Neural cell (in vitro differentiated cells): Measurements from ENCODE around the gene CRK. TPM values are rescaled to one million over a fixed set of nuclear protein-coding genes. Genes with fewer than 3 reads are reported as not detected.

Source experiments
- H2AFZ ChIP-seq: fragments of 200-600, 300-800 bp; sonication (generic), shearing (Covaris generic); 2 replicates; pipeline ENCODE4 v1.6.0; 2014; ENCODE audit warnings: low read depth, mild to moderate bottlenecking, antibody characterized with exemption, low read length, moderate library complexity
- H3F3A ChIP-seq: fragments of 200-600 bp; shearing (Covaris generic); 2 replicates; pipeline ENCODE4 v1.6.1; 2016; ENCODE audit warnings: mild to moderate bottlenecking, moderate library complexity, mixed read lengths, antibody characterized with exemption, low read length; ENCODE audit not compliant: insufficient read depth, poor library complexity, severe bottlenecking
- H3K27ac ChIP-seq: fragments of 200-600, 300-800 bp; sonication (generic), shearing (Covaris generic); 2 replicates; pipeline ENCODE4 v1.5.1; 2014; ENCODE audit warnings: mild to moderate bottlenecking, low read length, moderate library complexity
- H3K27me3 ChIP-seq: fragments of 300-800, 200-600 bp; sonication (generic), shearing (Covaris generic); 2 replicates; pipeline ENCODE4 v1.6.0; 2014; ENCODE audit warnings: mild to moderate bottlenecking, low read depth, low read length, moderate library complexity; ENCODE audit not compliant: insufficient read depth
- H3K36me3 ChIP-seq: fragments of 300-800, 200-600 bp; sonication (generic), shearing (Covaris generic); 2 replicates; pipeline ENCODE4 v1.5.1; 2014; ENCODE audit warnings: mild to moderate bottlenecking, antibody characterized with exemption, low read length, moderate library complexity; ENCODE audit not compliant: insufficient read depth
- H3K4me2 ChIP-seq: fragments of 300-800, 200-600 bp; sonication (generic), shearing (Covaris generic); 2 replicates; pipeline ENCODE4 v1.6.0; 2014; ENCODE audit warnings: mild to moderate bottlenecking, low read length
- H3K4me3 ChIP-seq: fragments of 300-800, 200-600 bp; sonication (generic), shearing (Covaris generic); 2 replicates; pipeline ENCODE4 v1.5.1; 2014; ENCODE audit warnings: mild to moderate bottlenecking, low read length, moderate library complexity
- H3K79me2 ChIP-seq: fragments of 200-600 bp; shearing (Covaris generic); replicated peaks from 2 replicates; pipeline ENCODE4 v1.6.0; 2014; ENCODE audit warnings: mild to moderate bottlenecking, low read length, moderate library complexity; ENCODE audit not compliant: insufficient read depth
- H3K9ac ChIP-seq: fragments of 300-800, 200-600 bp; sonication (generic), shearing (Covaris generic); 2 replicates; pipeline ENCODE4 v1.6.1; 2016; ENCODE audit warnings: mild to moderate bottlenecking, low read length, mixed read lengths
- H3K9me2 ChIP-seq: fragments of 200-600 bp; shearing (Covaris generic); 2 replicates; pipeline ENCODE4 v1.6.1; 2016; ENCODE audit warnings: mild to moderate bottlenecking, low read length, mixed read lengths; ENCODE audit not compliant: insufficient read depth
- H3K9me3 ChIP-seq: fragments of 200-600, 300-800 bp; sonication (generic), shearing (Covaris generic); 2 replicates; pipeline ENCODE4 v1.6.1; 2016; ENCODE audit warnings: mild to moderate bottlenecking, mixed run types, low read length, moderate library complexity, mixed read lengths
- H4K20me1 ChIP-seq: fragments of 200-600 bp; shearing (Covaris generic); 2 replicates; pipeline ENCODE4 v1.6.1; 2016; ENCODE audit warnings: mild to moderate bottlenecking, mixed run types; ENCODE audit not compliant: insufficient read depth
- EP300 ChIP-seq: fragments of 450-650 bp; conservative IDR thresholded peaks from 2 replicates; pipeline ENCODE4 v1.6.1; 2014; ENCODE audit warnings: antibody characterized with exemption, mild to moderate bottlenecking, moderate library complexity; ENCODE audit not compliant: poor library complexity, severe bottlenecking
- EZH2 ChIP-seq: fragments of 200-600, 300-800 bp; shearing (Covaris generic), sonication (generic); IDR thresholded peaks from 2 replicates; pipeline ENCODE4 v1.6.1; 2014; ENCODE audit warnings: antibody characterized with exemption, low read length, borderline replicate concordance, mild to moderate bottlenecking; ENCODE audit not compliant: insufficient read depth, poor library complexity, severe bottlenecking
- MXI1 ChIP-seq: fragments of 450-650 bp; conservative IDR thresholded peaks from 2 replicates; pipeline ENCODE4 v1.6.1; 2014; ENCODE audit warnings: antibody characterized with exemption, mild to moderate bottlenecking; ENCODE audit not compliant: poor library complexity, severe bottlenecking
- POLR2AphosphoS5 ChIP-seq: IDR thresholded peaks from 2 replicates; pipeline ENCODE4 v1.6.1; 2012
- RAD21 ChIP-seq: fragments of 450-650 bp; conservative IDR thresholded peaks from 2 replicates; pipeline ENCODE4 v1.6.1; 2014; ENCODE audit warnings: antibody characterized with exemption, mild to moderate bottlenecking, moderate library complexity
- REST ChIP-seq: IDR thresholded peaks from 2 replicates; pipeline ENCODE4 v1.6.1; 2012; ENCODE audit warnings: borderline replicate concordance
- SMC3 ChIP-seq: fragments of 450-650 bp; conservative IDR thresholded peaks from 2 replicates; pipeline ENCODE4 v1.6.1; 2014; ENCODE audit warnings: antibody characterized with exemption, mild to moderate bottlenecking, moderate library complexity; ENCODE audit not compliant: poor library complexity
- TAF1 ChIP-seq: IDR thresholded peaks from 2 replicates; pipeline ENCODE4 v1.6.1; 2012; ENCODE audit warnings: low read depth
- polyA minus RNA-seq: library from RNA; depleted of rRNA, polyadenylated mRNA; stranded (reverse); fragments of >200 nt; gene quantifications from 2 replicates; pipeline ENCODE4 v1.2.3, GENCODE V29; 2014
- polyA plus RNA-seq: library from polyadenylated mRNA; depleted of rRNA; stranded (reverse); fragments of >200 nt; gene quantifications from 2 replicates; pipeline ENCODE4 v1.2.3, GENCODE V29; 2014
- TF ChIP-seq, protein P1 (sequence below): fragments of 450-650 bp; IDR thresholded peaks from 2 replicates; pipeline ENCODE4 v1.5.1; 2014; ENCODE audit warnings: antibody characterized with exemption, mild to moderate bottlenecking, moderate library complexity; ENCODE audit not compliant: poor library complexity, severe bottlenecking

The CRK gene
- 105 and 111 TPM in 2 replicates for polyA plus RNA-seq
- polyA minus RNA-seq: 111 and 115 TPM in 2 replicates

DNA sequence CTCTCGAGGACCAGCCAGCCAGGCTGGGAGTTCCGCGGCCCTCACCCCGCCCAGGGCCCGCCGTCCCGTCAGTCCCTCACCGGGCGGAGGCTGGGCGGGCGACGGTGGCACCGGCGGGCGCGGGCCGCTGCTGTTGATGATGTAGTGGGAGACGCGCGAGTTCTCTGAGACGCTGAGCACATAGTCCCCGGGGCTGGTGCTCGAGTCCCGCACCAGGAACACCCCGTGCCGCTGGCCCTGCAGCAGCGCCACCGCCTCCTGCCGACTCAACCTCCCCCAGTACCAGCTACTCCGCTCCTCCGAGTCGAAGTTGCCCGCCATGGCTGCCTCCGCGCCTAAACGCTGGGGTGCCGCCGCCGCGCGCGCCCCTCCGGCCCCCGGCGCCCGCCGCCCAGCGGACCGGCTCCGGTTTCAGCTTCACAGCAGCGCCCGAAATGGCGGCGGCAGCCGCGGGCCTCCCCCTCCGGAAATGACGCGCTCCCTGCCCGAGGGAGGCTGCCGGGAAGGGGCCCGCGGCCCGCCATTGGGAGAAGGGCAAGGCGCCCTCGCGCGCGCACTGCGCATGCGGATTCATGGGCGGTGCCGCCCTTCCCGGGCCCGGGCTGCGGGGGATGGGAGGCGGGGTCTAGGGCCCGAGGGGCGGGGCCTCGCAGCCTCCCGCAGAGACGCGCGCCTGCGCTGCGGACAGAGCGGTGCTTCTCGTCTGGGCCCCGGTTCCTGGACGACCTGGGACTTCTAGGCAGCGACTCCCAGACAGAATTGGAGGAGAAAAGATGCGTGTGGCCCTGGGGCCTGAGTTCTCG, at the start of gene CRK:
CRK (minus strand) TSS at position 436 of the 803 bp plus-strand sequence; CDS start at position 321, 115 bp downstream.
- Histone ChIP-seq H3F3A (no peaks in the 10 kb centered on the region), H2AFZ (peak within 1 kb of the TSS; percentile 38), H3K4me3 (peak within 1 kb of the TSS; percentile 95), H3K79me2 (peaks cover 45% of the 10 kb centered on the region), H4K20me1 (peaks cover 4% of the 10 kb centered on the region), H3K27me3 (no peaks in the 10 kb centered on the region), H3K36me3 (no peaks in the 10 kb centered on the region), H3K4me2 (peak within 1 kb of the TSS; percentile 97), H3K9me2 (no peaks in the 10 kb centered on the region), H3K27ac (peak within 1 kb of the TSS; percentile 82), H3K9ac (peak within 1 kb of the TSS; percentile 92), H3K9me3 (no peaks in the 10 kb centered on the region)
- TF ChIP-seq EZH2 (no peak), POLR2AphosphoS5 (peak; percentile 92), MXI1 (peak; percentile 86), REST (peak; percentile 46), TAF1 (peak; percentile 52), EP300 (peak; percentile 81), SMC3 (peak; percentile 50), RAD21 (no peak)
- TF ChIP-seq, protein P1, sequence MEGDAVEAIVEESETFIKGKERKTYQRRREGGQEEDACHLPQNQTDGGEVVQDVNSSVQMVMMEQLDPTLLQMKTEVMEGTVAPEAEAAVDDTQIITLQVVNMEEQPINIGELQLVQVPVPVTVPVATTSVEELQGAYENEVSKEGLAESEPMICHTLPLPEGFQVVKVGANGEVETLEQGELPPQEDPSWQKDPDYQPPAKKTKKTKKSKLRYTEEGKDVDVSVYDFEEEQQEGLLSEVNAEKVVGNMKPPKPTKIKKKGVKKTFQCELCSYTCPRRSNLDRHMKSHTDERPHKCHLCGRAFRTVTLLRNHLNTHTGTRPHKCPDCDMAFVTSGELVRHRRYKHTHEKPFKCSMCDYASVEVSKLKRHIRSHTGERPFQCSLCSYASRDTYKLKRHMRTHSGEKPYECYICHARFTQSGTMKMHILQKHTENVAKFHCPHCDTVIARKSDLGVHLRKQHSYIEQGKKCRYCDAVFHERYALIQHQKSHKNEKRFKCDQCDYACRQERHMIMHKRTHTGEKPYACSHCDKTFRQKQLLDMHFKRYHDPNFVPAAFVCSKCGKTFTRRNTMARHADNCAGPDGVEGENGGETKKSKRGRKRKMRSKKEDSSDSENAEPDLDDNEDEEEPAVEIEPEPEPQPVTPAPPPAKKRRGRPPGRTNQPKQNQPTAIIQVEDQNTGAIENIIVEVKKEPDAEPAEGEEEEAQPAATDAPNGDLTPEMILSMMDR: peak; percentile 56

GRCh38 chr17:1505586-1505985, 49.6 kb upstream of the CRK start:
- H3K9me3 ChIP-seq: no peaks in the 10 kb centered on the region
- H3K27ac ChIP-seq: no peak overlapping the region
- no peaks in the 10 kb centered on the region for H3K27me3 ChIP-seq
- no peaks in the 10 kb centered on the region for H3F3A ChIP-seq
- H3K4me3 ChIP-seq: no peak overlapping the region
- H3K79me2 ChIP-seq: no peaks in the 10 kb centered on the region
- no peak for TF ChIP-seq REST
- no peak for TF ChIP-seq EZH2
- no peak for TF ChIP-seq EP300
- TF ChIP-seq TAF1: no peak
- TF ChIP-seq MXI1: no peak
- no peak for TF ChIP-seq SMC3
- TF ChIP-seq RAD21: no peak
- no peak for TF ChIP-seq POLR2AphosphoS5
- TF ChIP-seq, protein P1: no peak
- H2AFZ ChIP-seq: no peak overlapping the region
- no peak overlapping the region for H3K9ac ChIP-seq
- H3K36me3 ChIP-seq: no peaks in the 10 kb centered on the region
- H3K9me2 ChIP-seq: no peaks in the 10 kb centered on the region
- no peak overlapping the region for H3K4me2 ChIP-seq
- H4K20me1 ChIP-seq: no peaks in the 10 kb centered on the region
